HEK293T (cell line): Measurements from ENCODE around the gene C3orf70.

ENCODE experiments used
- ARNT ChIP-seq: fragments of 450-650 bp; IDR thresholded peaks from 2 replicates; pipeline ENCODE4 v1.6.1; 2017; ENCODE audit warnings: mild to moderate bottlenecking
- FOXK2 ChIP-seq: fragments of 450-650 bp; IDR thresholded peaks from 2 replicates; pipeline ENCODE4 v1.6.1; 2016; ENCODE audit warnings: mild to moderate bottlenecking
- FOXM1 ChIP-seq: fragments of 450-650 bp; IDR thresholded peaks from 2 replicates; pipeline ENCODE4 v1.6.1; 2017; ENCODE audit warnings: mild to moderate bottlenecking, borderline replicate concordance
- L3MBTL2 ChIP-seq: fragments of 450-650 bp; conservative IDR thresholded peaks from 2 replicates; pipeline ENCODE4 v1.6.1; 2016; ENCODE audit warnings: mild to moderate bottlenecking
- LEF1 ChIP-seq: fragments of 450-650 bp; IDR thresholded peaks from 2 replicates; pipeline ENCODE4 v1.6.1; 2017; ENCODE audit warnings: mild to moderate bottlenecking, borderline replicate concordance
- NFRKB ChIP-seq: fragments of 450-650 bp; IDR thresholded peaks from 2 replicates; pipeline ENCODE4 v1.6.1; 2016; ENCODE audit warnings: mild to moderate bottlenecking, moderate library complexity
- SP1 ChIP-seq: fragments of 450-650 bp; IDR thresholded peaks from 2 replicates; pipeline ENCODE4 v1.6.1; 2017
- SUZ12 ChIP-seq: fragments of 450-650 bp; IDR thresholded peaks from 2 replicates; pipeline ENCODE4 v1.6.1; 2016; ENCODE audit warnings: mild to moderate bottlenecking
- ZNF384 ChIP-seq: fragments of 450-650 bp; IDR thresholded peaks from 2 replicates; pipeline ENCODE4 v1.6.1; 2016

- TF ChIP-seq ZNF384 = no peak
- TF ChIP-seq FOXK2 = no peak
- no peak for TF ChIP-seq SP1
- TF ChIP-seq L3MBTL2 = no peak
- no peak for TF ChIP-seq ARNT
- no peak for TF ChIP-seq NFRKB
- no peak for TF ChIP-seq FOXM1
- TF ChIP-seq SUZ12 = no peak
- no peak for TF ChIP-seq LEF1
Observed at GRCh38 chr3:185175370-185175987, 22.6 kb upstream of the C3orf70 start.
